ENCODE measurements around the gene SCN1B. TPM values are rescaled to one million over a fixed set of nuclear protein-coding genes. Genes with fewer than 3 reads are reported as not detected.
A peak's percentile ranks its signal among the peaks of the same experiment; 100 is the strongest.

SCN1B gene
- total and polyA plus RNA-seq, 10 of the 15 experiments (the other 5 are each of a cell fraction or from before 2014, with no cell fraction given), result 0.04 to 0.54 (median 0.11) TPM; not detected in 3

DNA sequence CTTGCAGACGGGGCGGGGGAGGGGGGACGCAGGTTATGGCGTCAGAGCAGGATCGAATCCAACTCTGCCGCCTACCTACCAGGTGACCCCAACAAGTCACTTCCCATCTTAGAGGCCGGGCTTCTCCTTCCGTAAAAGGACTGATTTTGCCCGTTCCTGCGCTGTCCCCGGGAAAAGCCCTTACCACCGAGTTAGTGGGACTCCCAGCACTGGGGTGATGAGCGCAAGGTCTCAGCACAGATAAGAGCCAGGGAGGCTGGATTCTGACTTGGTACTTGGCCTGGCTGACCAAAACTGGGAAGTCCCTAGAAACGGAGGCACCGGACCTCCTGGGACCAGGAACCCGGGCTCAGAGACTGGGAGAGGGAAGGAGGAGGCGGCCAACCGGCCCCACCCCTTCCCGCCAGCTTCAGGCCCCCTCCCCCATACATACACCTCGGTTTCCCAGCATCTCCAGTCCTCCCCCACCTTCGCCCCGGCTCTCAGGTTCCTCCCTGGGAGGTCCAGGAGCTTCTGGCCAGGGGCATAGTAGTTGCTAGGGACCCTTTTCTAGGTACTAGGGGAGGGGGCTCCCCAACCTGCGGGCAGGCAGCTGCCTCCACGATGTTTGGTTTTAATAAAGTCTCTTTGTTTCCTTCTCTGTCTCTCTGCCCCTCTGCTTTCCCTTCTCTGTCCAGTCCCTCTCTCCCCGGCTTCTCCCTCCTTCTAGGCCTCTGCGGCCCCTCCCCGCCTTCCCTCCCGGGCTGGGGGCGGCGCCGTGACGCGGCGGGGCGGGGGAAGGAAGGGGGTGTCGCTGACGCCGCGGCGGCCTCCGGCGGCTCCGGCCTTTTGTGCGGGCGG, 30.6 kb upstream of the SCN1B start, which contains the start of gene GRAMD1A (continued):
- TF ChIP-seq PAX8 (IDR thresholded peaks at IDR 0.05), result no peak
- TF ChIP-seq, protein P1, sequence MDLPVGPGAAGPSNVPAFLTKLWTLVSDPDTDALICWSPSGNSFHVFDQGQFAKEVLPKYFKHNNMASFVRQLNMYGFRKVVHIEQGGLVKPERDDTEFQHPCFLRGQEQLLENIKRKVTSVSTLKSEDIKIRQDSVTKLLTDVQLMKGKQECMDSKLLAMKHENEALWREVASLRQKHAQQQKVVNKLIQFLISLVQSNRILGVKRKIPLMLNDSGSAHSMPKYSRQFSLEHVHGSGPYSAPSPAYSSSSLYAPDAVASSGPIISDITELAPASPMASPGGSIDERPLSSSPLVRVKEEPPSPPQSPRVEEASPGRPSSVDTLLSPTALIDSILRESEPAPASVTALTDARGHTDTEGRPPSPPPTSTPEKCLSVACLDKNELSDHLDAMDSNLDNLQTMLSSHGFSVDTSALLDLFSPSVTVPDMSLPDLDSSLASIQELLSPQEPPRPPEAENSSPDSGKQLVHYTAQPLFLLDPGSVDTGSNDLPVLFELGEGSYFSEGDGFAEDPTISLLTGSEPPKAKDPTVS (IDR thresholded peaks at IDR 0.05; ENCODE audit: low read depth, low read length), result no peak
- TF ChIP-seq MTA3 (IDR thresholded peaks at IDR 0.05; ENCODE audit: borderline replicate concordance, low read length), result 0 out of 2 replicates have a peak, but pooled peaks have one; percentile 64
- TF ChIP-seq KAT2A (conservative IDR thresholded peaks at IDR 0.05; ENCODE audit: control insufficient read depth, low read depth, low read length), result no peak
- TF ChIP-seq POLR2AphosphoS5 (IDR thresholded peaks at IDR 0.05; ENCODE audit: low read length), result peak; percentile 88
- no peak for TF ChIP-seq ZNF274 (IDR thresholded peaks at IDR 0.05; ENCODE audit: insufficient read depth, insufficient read length)
- TF ChIP-seq, protein P2, sequence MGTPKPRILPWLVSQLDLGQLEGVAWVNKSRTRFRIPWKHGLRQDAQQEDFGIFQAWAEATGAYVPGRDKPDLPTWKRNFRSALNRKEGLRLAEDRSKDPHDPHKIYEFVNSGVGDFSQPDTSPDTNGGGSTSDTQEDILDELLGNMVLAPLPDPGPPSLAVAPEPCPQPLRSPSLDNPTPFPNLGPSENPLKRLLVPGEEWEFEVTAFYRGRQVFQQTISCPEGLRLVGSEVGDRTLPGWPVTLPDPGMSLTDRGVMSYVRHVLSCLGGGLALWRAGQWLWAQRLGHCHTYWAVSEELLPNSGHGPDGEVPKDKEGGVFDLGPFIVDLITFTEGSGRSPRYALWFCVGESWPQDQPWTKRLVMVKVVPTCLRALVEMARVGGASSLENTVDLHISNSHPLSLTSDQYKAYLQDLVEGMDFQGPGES (IDR thresholded peaks at IDR 0.05), result no peak
- no peak for TF ChIP-seq JUNB (IDR thresholded peaks at IDR 0.05)
- TF ChIP-seq SIN3A (IDR thresholded peaks at IDR 0.05; ENCODE audit: low read depth, low read length), result no peak
- TF ChIP-seq SMAD5 (IDR thresholded peaks at IDR 0.05; ENCODE audit: low read depth), result no peak
- TF ChIP-seq RUNX3 (IDR thresholded peaks at IDR 0.05; ENCODE audit: low read length), result peak; percentile 18
- no peak for TF ChIP-seq STAT3 (IDR thresholded peaks at IDR 0.05; ENCODE audit: low read depth, low read length)
- TF ChIP-seq RCOR1 (conservative IDR thresholded peaks at IDR 0.05; ENCODE audit: low read depth, low read length), result no peak
- TF ChIP-seq YY1 (IDR thresholded peaks at IDR 0.05; ENCODE audit: low read depth, low read length), result 0 out of 2 replicates have a peak, but pooled peaks have one; percentile 18
- no peak for TF ChIP-seq SUZ12 (IDR thresholded peaks at IDR 0.05; ENCODE audit: unreplicated experiment)
- TF ChIP-seq, protein P3, sequence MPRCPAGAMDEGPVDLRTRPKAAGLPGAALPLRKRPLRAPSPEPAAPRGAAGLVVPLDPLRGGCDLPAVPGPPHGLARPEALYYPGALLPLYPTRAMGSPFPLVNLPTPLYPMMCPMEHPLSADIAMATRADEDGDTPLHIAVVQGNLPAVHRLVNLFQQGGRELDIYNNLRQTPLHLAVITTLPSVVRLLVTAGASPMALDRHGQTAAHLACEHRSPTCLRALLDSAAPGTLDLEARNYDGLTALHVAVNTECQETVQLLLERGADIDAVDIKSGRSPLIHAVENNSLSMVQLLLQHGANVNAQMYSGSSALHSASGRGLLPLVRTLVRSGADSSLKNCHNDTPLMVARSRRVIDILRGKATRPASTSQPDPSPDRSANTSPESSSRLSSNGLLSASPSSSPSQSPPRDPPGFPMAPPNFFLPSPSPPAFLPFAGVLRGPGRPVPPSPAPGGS (IDR thresholded peaks at IDR 0.05; ENCODE audit: borderline replicate concordance, insufficient read depth, low read depth, low read length, poor library complexity, severe bottlenecking), result no peak
- TF ChIP-seq IKZF1 (conservative IDR thresholded peaks at IDR 0.05), result peak; percentile 85
- TF ChIP-seq SUPT20H (IDR thresholded peaks at IDR 0.05; ENCODE audit: borderline replicate concordance, control insufficient read depth, low read depth, low read length), result no peak
- TF ChIP-seq, protein P4, sequence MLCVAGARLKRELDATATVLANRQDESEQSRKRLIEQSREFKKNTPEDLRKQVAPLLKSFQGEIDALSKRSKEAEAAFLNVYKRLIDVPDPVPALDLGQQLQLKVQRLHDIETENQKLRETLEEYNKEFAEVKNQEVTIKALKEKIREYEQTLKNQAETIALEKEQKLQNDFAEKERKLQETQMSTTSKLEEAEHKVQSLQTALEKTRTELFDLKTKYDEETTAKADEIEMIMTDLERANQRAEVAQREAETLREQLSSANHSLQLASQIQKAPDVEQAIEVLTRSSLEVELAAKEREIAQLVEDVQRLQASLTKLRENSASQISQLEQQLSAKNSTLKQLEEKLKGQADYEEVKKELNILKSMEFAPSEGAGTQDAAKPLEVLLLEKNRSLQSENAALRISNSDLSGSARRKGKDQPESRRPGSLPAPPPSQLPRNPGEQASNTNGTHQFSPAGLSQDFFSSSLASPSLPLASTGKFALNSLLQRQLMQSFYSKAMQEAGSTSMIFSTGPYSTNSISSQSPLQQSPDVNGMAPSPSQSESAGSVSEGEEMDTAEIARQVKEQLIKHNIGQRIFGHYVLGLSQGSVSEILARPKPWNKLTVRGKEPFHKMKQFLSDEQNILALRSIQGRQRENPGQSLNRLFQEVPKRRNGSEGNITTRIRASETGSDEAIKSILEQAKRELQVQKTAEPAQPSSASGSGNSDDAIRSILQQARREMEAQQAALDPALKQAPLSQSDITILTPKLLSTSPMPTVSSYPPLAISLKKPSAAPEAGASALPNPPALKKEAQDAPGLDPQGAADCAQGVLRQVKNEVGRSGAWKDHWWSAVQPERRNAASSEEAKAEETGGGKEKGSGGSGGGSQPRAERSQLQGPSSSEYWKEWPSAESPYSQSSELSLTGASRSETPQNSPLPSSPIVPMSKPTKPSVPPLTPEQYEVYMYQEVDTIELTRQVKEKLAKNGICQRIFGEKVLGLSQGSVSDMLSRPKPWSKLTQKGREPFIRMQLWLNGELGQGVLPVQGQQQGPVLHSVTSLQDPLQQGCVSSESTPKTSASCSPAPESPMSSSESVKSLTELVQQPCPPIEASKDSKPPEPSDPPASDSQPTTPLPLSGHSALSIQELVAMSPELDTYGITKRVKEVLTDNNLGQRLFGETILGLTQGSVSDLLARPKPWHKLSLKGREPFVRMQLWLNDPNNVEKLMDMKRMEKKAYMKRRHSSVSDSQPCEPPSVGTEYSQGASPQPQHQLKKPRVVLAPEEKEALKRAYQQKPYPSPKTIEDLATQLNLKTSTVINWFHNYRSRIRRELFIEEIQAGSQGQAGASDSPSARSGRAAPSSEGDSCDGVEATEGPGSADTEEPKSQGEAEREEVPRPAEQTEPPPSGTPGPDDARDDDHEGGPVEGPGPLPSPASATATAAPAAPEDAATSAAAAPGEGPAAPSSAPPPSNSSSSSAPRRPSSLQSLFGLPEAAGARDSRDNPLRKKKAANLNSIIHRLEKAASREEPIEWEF (IDR thresholded peaks at IDR 0.05; ENCODE audit: insufficient replicate concordance, low read depth, low read length), result no peak
- peak; percentile 81 for TF ChIP-seq CREB1 (IDR thresholded peaks at IDR 0.05; ENCODE audit: low read depth)
- no peak; the same call in 1 of the 2 replicates for TF ChIP-seq EED (IDR thresholded peaks at IDR 0.05; ENCODE audit: low read depth)
